Measurements from ENCODE around the gene ARIH1.

ARIH1 gene

GRCh38 chr15:72516777-72517176 lies 42.6 kb downstream of the ARIH1 start:
- H3K27ac ChIP-seq: no peak overlapping the region
- no peak for TF ChIP-seq ZFX (IDR thresholded peaks at IDR 0.05)
- TF ChIP-seq, protein P1, sequence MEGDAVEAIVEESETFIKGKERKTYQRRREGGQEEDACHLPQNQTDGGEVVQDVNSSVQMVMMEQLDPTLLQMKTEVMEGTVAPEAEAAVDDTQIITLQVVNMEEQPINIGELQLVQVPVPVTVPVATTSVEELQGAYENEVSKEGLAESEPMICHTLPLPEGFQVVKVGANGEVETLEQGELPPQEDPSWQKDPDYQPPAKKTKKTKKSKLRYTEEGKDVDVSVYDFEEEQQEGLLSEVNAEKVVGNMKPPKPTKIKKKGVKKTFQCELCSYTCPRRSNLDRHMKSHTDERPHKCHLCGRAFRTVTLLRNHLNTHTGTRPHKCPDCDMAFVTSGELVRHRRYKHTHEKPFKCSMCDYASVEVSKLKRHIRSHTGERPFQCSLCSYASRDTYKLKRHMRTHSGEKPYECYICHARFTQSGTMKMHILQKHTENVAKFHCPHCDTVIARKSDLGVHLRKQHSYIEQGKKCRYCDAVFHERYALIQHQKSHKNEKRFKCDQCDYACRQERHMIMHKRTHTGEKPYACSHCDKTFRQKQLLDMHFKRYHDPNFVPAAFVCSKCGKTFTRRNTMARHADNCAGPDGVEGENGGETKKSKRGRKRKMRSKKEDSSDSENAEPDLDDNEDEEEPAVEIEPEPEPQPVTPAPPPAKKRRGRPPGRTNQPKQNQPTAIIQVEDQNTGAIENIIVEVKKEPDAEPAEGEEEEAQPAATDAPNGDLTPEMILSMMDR (conservative IDR thresholded peaks at IDR 0.05): no peak

DNA sequence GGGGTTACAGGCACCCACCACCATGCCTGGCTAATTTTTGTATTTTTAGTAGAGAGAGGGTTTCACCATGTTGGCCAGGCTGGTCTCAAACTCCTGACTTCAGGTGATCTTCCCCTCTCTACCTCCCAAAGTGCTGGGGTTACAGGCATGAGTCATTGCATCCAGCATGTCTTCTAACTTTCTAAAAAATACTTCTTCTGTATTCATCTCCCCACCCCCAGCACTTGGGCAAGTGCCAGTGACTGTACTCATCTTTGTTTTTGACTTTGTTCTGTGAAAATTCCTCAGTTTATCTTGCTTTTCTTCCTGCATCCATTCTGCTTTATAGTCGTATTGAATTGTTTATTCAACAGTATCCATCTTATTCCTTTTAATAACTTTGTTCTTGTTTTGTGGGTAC lies 47.6 kb downstream of the ARIH1 start:
- TF ChIP-seq ZFX (IDR thresholded peaks at IDR 0.05): no peak
- TF ChIP-seq, protein P1 (conservative IDR thresholded peaks at IDR 0.05): no peak
- H3K27ac ChIP-seq: no peak overlapping the region

DNA sequence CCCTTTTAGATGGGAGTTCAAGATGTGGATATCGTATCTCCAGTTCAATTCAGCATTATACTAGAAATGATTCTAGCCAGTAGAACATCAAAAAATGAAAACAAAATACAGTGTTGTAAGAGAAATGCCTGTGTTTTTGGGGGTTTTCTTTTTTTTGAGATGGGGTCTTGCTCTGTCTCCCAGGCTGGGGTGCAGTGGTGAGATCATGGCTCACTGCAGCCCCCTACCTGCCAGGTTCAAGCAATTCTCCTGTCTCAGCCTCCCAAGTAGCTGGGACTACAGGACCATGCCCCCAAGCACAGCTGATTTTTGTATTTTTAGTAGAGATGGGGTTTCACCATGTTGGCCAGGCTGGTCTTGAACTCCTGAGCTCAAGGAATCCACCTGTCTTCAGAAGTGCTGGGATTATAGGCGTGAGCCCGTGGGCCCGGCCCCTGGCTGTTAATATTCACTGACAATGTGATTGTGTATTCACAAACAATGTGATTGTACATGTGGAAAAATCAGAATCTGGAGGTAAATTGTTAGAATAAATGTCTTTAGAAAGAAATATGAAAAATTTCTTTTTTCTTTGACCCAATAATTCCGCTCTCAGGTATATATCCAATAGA lies 59.0 kb downstream of the ARIH1 start:
- no peak overlapping the region for H3K27ac ChIP-seq
- TF ChIP-seq, protein P1 (conservative IDR thresholded peaks at IDR 0.05): peak; percentile 57
- no peak for TF ChIP-seq ZFX (IDR thresholded peaks at IDR 0.05)

- H3K27ac ChIP-seq: no peak overlapping the region
- TF ChIP-seq ZFX (IDR thresholded peaks at IDR 0.05): no peak
- TF ChIP-seq, protein P1 (conservative IDR thresholded peaks at IDR 0.05): no peak
Measured at GRCh38 chr15:72534523-72534922, 60.4 kb downstream of the ARIH1 start.

- TF ChIP-seq ZFX (IDR thresholded peaks at IDR 0.05): no peak
- TF ChIP-seq, protein P1 (conservative IDR thresholded peaks at IDR 0.05): no peak
- no peak overlapping the region for H3K27ac ChIP-seq
Measured at GRCh38 chr15:72535911-72536310, 61.8 kb downstream of the ARIH1 start.

- no peak overlapping the region for H3K27ac ChIP-seq
Measured at GRCh38 chr15:72536506-72536905, 62.4 kb downstream of the ARIH1 start.

DNA sequence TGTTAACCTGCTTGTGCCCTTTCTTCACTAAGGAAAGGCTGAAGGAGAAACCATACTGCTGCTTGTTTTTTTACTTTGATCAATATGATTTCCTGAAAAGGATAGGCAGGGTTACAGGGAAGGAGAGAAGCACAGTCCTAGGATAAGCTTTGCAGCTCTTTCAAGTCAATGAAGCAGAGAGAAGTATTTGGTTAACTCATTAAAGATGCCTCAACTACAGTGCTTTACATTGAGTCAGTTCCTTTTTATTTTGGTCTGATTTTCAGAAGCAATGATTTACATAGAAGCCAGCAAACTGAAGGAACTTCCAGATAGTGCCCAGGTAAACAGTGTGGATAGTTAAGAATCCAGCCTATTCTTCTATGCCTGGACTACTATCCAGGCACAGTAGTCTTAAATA lies 64.8 kb downstream of the ARIH1 start:
- TF ChIP-seq, protein P1 (conservative IDR thresholded peaks at IDR 0.05): no peak
- no peak for TF ChIP-seq ZFX (IDR thresholded peaks at IDR 0.05)

More at GRCh38 chr15:72536506-72536905, 62.4 kb downstream of the ARIH1 start:
- TF ChIP-seq, protein P1 (conservative IDR thresholded peaks at IDR 0.05): no peak
- TF ChIP-seq ZFX (IDR thresholded peaks at IDR 0.05): no peak

More for the DNA sequence above, 64.8 kb downstream of the ARIH1 start:
- no peak overlapping the region for H3K27ac ChIP-seq

Measured in C4-2B (cell line).